ENCODE results near the gene NMU. TPM values are rescaled to one million over a fixed set of nuclear protein-coding genes. Genes with fewer than 3 reads are reported as not detected.

NMU gene
- total and polyA plus RNA-seq, 10 of the 15 experiments (the other 5 are each of a cell fraction or from before 2014, with no cell fraction given) = 0.33 TPM; not detected in 9

GRCh38 chr4:55636656-55636999 lies 530 bp upstream of the NMU start:
- no peak overlapping the region for H3K27ac ChIP-seq (ENCODE audit: control insufficient read depth, insufficient read depth)
- WGBS (ENCODE audit: insufficient coverage, insufficient replicate concordance, low lambda C conversion rate, missing lambda C conversion rate) = 20% methylated on average over 7 of the region's 7 CpGs
- DNase-seq (ENCODE audit: low read depth, low spot score) = no peak
- H3K4me1 ChIP-seq (ENCODE audit: control insufficient read depth, insufficient read depth, low read length) = no peaks in the 10 kb centered on the region
- no peak overlapping the region for H2AFZ ChIP-seq (ENCODE audit: control insufficient read depth, low read depth, low read length)
- H3K27me3 ChIP-seq (replicated peaks in 1 of 2; ENCODE audit: control insufficient read depth in 2 of 2, insufficient read depth in 2 of 2, low read length in 1 of 2) = peaks cover 3% of the 10 kb centered on the region in 2 experiments
- no peaks in the 10 kb centered on the region for H3K36me3 ChIP-seq (ENCODE audit: control insufficient read depth in 2 of 2, insufficient read depth in 2 of 2, low read length in 1 of 2)
- no peaks in the 10 kb centered on the region for H4K20me1 ChIP-seq (ENCODE audit: control insufficient read depth, insufficient read depth)
- no peaks in the 10 kb centered on the region for H3K9me3 ChIP-seq (replicated peaks; ENCODE audit: control insufficient read depth, insufficient read depth, low read length)
- no peak for FAIRE-seq
- TF ChIP-seq STAT3 (IDR thresholded peaks at IDR 0.05; ENCODE audit: low read depth, low read length) (no peak), CREB1 (IDR thresholded peaks at IDR 0.05; ENCODE audit: low read depth) (no peak)
- ChIA-PET RAD21 (ENCODE audit: unreplicated experiment) (no interaction called here), SMC1A (ENCODE audit: uncharacterized antibody, unreplicated experiment) (no interaction called here), CTCF (no interaction called here), POLR2A (no interaction called here)
- in situ Hi-C loops (cut with MboI) (no loop called here), intact Hi-C loops (cut with micrococcal nuclease; ENCODE audit: unreplicated experiment) (no loop called here)
- no peak overlapping the region for H3K9ac ChIP-seq (ENCODE audit: control insufficient read depth, insufficient read depth, low read length)
- no peaks in the 10 kb centered on the region for H3K79me2 ChIP-seq (ENCODE audit: control insufficient read depth, insufficient read depth, low read length)
- no peak overlapping the region for H3K4me2 ChIP-seq (ENCODE audit: control insufficient read depth, insufficient read depth)
- ATAC-seq = no peak; the same call in 2 of the 3 replicates
- no peak overlapping the region for H3K4me3 ChIP-seq
- BruUV-seq (replicated peaks) = no TSS peak

- FAIRE-seq = no peak
- Histone ChIP-seq H3K4me1 (ENCODE audit: control insufficient read depth, insufficient read depth, low read length) (no peaks in the 10 kb centered on the region), H3K36me3 (ENCODE audit: control insufficient read depth in 2 of 2, insufficient read depth in 2 of 2, low read length in 1 of 2) (no peaks in the 10 kb centered on the region), H3K4me2 (ENCODE audit: control insufficient read depth, insufficient read depth) (no peak overlapping the region), H4K20me1 (ENCODE audit: control insufficient read depth, insufficient read depth) (no peaks in the 10 kb centered on the region), H3K9me3 (replicated peaks; ENCODE audit: control insufficient read depth, insufficient read depth, low read length) (no peaks in the 10 kb centered on the region), H2AFZ (ENCODE audit: control insufficient read depth, low read depth, low read length) (no peak overlapping the region), H3K79me2 (ENCODE audit: control insufficient read depth, insufficient read depth, low read length) (no peaks in the 10 kb centered on the region), H3K4me3 (no peak overlapping the region), H3K27ac (ENCODE audit: control insufficient read depth, insufficient read depth) (no peak overlapping the region), H3K27me3 (replicated peaks in 1 of 2; ENCODE audit: control insufficient read depth in 2 of 2, insufficient read depth in 2 of 2, low read length in 1 of 2) (peaks cover 3% of the 10 kb centered on the region in 2 experiments), H3K9ac (ENCODE audit: control insufficient read depth, insufficient read depth, low read length) (no peak overlapping the region)
- ChIA-PET CTCF (interaction anchor here (0.7 kb wide), 1 partner anchor 227 kb away, joined by 3 read pairs; no protein-coding TSS in a partner anchor), RAD21 (ENCODE audit: unreplicated experiment) (no interaction called here), POLR2A (no interaction called here), SMC1A (ENCODE audit: uncharacterized antibody, unreplicated experiment) (interaction anchor here (1.0 kb wide), 1 partner anchor 71 kb away, joined by 3 read pairs; no protein-coding TSS in a partner anchor)
- 6% methylated on average over 11 of the region's 11 CpGs for WGBS (ENCODE audit: insufficient coverage, insufficient replicate concordance, low lambda C conversion rate, missing lambda C conversion rate)
- BruUV-seq (replicated peaks) = no TSS peak
- no peak for ATAC-seq
- intact Hi-C loops (cut with micrococcal nuclease; ENCODE audit: unreplicated experiment) (no loop called here), in situ Hi-C loops (cut with MboI) (no loop called here)
- no peak for DNase-seq (ENCODE audit: low read depth, low spot score)
- TF ChIP-seq IRF5 (IDR thresholded peaks at IDR 0.05; ENCODE audit: borderline replicate concordance) (no peak), ZNF687 (IDR thresholded peaks at IDR 0.05) (no peak), NR2F1 (conservative IDR thresholded peaks at IDR 0.05) (no peak), BHLHE40 (IDR thresholded peaks at IDR 0.05; ENCODE audit: borderline replicate concordance in 1 of 2, low read depth in 2 of 2, low read length in 1 of 2) (no peak), ZNF217 (IDR thresholded peaks at IDR 0.05) (no peak), GATAD2B (conservative IDR thresholded peaks at IDR 0.05; ENCODE audit: low read depth) (no peak), MEF2A (IDR thresholded peaks at IDR 0.05; ENCODE audit: insufficient read depth, low read depth, low read length) (no peak), E4F1 (IDR thresholded peaks at IDR 0.05; ENCODE audit: borderline replicate concordance, partially characterized antibody) (no peak)
These were observed 816 bp downstream of the NMU start for GRCh38 chr4:55635282-55635681.

All from GM12878 (cell line).